Measurements from ENCODE around the gene GABRB3.
"Not testable (repeated sequence)": the region's sequence is repeated elsewhere in the genome, so short reads cannot be mapped to it uniquely, and the experiment has no call there.

GABRB3 gene

DNA sequence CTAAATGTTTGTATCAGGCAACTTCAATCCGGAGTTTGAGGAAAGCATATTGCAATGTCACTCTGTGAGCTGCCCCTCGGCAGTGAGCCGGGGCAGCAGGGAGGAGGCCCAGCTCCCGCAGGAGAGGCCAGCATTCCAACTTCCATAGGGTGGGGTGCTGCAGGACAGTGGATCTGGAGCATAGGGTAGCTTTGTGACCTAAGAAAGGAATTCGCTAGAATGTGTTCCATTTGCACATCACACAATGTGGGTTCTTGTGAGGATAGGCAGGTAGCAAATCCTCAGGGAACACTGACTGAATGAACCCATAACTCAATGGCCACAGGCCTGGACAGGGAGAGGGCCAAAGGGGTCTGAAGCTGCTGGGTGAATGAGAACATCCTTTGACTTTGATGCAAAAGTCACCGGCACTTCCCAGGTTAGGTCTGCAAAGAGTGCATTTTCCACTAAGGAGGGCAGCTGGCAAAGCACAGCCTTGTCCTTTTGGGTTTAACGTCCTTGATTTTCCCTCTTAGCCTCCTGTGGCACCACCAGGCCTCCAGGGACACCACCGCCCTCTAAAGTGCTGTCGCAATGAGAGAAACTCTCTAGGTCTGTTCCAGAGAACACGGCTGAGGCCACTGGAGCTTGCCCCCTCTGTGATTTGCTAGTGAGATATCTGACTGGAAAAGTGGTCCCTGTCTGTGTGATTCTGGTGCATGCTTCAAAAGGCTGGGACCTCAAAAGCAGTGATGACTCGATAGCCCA is 36.2 kb downstream of the GABRB3 start:
- DNase-seq (ENCODE audit: low read depth): no peak

DNA sequence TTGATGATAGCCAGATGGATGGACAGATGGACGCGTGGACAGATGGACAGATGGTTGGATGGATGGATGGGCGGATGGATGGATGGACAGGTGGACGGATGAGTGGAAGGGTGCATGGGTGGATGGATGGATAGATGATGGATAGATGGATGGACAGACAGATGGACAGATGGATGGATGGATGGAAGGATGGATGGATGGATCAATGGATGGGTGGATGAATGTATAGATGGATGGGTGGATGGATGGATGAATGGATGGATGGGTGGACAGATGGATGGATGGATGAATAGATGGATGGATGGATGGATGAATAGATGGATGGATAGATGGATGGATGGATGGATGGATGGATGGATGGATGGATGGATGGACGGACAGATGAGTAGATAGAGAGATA is 40.9 kb downstream of the GABRB3 start:
- DNase-seq (ENCODE audit: low read depth): no peak

DNA sequence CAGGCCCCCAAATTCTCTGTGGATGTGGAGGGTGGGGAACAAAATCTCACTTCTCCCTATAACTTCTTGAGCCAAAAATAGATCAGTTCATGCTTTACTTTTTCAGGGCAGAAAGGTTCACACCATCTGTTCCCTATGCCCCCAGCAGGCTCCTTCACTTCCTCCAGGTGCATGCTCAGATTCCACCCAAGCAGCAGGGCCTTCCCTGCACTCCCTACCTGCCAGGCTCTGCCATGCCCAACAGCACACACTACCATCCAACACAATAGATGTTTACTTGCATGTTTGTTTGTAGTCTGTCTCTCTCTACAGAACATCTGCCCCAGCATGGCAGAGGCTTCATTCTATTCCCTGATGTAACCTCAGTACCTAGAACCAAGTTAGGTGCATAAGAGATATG is 43.3 kb downstream of the GABRB3 start:
- no peak for DNase-seq (ENCODE audit: low read depth)

DNA sequence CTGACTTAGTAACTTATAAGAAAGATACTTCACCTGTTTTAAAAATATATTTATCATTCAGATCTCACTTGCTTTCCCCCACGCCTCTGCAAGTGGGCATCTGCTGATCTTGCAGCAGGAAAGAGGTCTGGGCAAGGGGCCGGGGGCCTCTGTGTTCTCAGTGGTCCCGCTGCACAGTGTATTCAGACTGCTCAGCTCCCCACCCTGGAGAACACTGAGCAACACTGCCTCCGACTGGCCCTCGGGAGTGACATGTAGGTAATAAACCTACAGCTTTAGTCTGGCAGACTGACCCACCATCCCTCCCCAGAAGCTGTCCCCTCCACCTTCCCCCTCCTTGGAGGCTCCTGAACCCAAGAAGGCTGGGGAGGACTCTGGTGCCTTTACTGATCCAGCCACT is 43.8 kb downstream of the GABRB3 start:
- no peak for DNase-seq (ENCODE audit: low read depth)

DNA sequence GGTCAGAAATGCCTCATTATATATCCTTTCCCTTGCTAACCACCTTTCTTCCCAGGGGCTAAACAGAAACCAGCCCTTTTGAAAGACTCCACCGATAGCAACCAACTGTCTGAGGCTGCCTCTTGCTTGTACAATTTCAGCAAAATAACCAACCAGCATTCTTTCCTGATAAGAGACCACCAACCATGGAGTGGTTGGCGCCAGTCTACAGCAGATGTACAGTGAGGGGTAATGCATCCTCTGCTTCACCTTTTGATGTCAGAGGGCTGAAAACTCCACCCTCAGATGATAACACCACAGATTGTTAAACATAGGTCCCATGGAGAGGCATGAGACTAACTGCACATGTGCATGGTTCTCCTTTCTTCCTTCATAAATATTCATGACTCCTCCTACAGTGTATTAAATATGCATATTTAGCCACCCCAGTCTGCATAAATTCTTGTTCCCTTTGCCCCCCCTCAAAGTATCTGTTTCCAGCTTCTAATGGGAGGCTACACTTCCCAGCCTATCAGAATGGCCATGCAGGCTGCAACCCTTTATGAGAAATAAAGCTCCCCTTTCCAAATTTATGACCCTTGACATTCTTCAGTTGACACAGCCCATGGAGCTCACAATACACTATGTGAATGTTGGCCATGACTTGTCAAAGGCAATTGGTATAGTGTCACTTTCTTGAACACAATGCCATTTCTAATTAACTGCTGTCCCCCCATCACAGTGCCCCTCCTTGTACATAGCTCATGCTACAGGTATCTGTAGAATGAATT is 48.3 kb downstream of the GABRB3 start:
- DNase-seq (ENCODE audit: low read depth): no peak

DNA sequence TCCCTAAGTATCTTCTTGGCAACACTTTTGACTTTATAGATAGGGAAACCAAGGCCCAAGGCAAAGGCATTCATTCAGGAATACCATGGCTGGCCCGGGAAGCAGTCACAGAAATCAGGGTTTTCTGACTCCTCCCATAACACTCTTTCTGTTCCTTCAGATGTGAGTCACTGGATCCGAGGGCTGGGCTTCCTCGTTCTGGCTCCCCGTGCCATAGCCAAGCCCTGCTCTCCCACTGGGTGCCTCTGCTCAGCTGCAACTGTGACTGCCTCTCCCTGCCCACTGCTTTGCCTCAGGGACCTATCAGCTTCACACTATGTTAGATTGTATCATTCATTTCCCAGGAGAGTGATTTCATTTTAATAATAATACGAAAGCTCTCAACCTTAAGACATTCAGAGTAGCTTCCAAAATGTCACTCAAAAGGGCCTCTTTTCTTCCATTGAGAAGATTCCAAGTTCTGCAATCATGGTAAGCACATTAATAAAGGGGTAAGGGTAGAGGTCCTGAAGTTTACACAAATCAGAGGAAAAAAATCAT is 50.2 kb downstream of the GABRB3 start:
- no peak for DNase-seq (ENCODE audit: low read depth)

DNA sequence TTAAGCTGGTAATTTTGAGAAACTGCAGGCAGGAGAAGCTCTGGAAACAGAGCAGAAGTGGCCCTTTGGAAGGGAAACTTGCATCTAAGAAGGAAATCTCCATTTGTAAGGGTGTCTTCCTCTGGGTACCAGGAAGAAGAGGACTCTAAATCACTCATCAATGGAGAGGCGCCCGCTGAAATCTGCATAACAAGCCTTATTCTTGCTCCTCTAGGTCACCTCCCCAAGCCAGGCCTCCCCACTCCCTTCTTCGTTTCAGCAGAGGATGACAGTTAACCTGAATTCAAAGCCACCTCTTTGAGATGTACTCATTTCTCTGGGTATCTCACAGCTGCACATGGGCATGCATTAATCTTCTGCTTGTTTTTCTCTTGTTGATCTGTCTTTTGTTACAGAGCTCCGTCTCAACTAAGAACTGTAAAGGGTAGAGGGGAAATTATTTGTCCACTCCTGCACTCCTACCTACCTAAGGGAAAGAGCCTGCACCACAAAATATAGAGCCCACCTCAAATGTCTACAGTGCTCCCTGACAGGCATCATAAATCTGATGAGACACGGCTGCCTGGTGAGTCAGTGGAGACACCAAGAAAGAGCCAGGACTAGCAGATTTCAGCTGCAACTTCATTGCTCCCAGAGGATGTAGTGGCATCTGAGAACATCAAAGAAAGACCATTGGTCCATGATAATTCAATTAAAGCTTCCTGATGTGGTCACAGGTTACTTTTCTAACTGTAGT is 51.5 kb downstream of the GABRB3 start:
- DNase-seq (ENCODE audit: low read depth): no peak

DNA sequence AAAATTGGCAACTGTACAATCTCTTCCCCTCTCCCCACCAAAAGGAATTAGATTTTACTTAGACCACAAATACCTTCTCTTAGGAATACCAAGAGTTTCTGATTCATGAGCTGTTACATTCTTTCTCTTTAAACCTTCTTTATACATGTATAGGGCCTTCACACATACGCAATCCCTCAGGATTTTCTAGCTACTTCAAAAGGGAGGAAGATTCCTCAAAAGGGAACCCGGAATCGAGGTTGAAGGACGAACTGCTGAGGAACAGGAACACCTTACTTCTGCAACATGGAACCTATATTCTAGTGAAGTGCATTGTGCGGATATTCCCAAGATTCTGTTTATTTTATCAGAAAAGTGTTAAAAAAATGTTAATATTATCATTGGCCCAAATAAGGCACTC is 52.3 kb downstream of the GABRB3 start:
- DNase-seq (ENCODE audit: low read depth): no peak

DNA sequence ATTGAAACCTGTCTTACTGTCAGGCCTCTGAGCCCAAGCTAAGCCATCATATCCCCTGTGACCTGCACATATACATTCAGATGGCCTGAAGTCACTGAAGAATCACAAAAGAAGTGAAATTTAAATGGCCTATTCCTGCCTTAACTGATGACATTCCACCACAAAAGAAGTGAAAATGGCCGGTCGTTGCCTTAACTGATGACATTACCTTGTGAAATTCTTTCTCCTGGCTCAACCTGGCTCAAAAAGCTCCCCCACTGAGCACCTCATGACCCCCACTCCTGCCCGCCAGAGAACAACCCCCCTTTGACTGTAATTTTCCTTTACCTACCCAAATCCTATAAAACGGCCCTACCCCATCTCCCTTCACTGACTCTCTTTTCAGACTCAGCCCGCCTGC is 53.0 kb downstream of the GABRB3 start:
- DNase-seq (ENCODE audit: low read depth): not testable (repeated sequence)

DNA sequence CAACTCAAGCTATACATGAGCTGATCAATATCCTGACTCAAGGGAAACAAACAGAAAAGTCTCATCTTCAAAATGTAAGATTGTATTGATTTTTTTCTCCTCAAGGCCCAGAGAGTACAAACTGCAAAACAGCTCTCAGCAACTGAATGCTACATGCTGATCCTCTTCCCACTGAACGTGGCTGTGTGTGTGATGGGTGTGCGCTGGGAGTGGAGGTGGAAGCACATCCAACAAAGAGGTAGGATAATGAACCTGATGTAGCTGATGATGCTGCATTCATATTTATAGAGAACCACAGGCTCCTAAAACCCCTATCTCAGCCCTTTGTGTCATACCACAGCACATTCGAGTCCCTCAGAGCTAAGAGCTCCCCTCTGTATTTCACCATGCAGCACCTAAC is 56.8 kb downstream of the GABRB3 start:
- no peak for DNase-seq (ENCODE audit: low read depth)

DNA sequence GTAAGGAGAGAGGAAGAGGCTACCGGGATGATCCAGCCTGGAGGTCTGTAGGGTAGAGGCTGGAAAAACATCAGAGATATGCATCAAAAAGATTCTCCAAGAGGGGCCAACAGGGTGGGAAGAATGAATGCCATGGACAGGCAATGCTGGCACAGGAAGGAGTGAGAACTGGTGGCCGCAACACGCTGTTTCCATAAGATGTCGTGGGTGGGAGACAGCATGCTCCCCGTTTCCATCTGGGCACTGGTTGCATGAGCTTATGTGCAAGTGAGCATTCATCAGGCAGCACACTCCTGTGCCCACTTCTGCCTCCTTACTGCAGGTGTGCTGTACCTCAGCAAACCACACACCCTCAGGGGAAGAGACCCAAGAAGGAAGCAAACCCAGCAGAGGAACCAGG is 59.4 kb downstream of the GABRB3 start:
- DNase-seq (ENCODE audit: low read depth): no peak

DNA sequence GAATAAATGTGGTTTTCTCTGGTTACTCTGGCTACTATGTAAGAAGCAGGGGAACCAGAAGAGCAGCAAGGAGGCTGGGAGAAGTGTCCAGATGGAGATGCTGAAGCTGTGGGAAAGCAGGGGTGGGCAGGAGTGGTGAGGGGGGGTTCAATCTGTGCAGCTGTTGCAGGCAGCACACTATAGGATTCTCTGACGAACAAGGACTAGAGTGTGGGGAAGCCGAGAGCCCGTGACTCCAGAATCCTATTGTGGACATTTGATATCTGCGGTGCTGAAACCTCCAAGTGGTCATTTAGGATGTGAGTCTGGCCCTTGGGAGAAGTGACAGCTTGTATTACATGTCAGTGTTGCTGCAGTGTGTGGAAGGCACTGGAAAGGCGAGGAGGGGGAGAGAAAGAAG is 60.5 kb downstream of the GABRB3 start:
- DNase-seq (ENCODE audit: low read depth): no peak

DNA sequence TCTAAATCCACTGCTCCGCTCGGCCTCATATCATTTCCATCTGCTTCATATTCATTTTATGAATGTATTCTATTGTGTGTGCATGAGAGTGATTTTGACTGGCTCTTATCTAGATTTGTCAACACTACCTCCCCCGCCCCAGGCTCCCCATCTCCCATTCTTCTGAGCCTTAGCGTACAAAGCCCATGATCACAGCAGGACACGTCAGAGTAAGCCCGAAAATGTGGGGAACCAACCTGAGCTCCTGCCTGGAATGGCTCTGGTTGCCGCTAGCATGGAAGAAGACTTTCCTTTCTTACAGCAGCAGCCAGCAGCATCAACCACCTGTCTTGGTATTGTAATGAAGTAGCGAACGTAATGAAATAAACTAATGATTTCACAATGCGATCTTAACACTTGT is 61.4 kb downstream of the GABRB3 start:
- no peak for DNase-seq (ENCODE audit: low read depth)

DNA sequence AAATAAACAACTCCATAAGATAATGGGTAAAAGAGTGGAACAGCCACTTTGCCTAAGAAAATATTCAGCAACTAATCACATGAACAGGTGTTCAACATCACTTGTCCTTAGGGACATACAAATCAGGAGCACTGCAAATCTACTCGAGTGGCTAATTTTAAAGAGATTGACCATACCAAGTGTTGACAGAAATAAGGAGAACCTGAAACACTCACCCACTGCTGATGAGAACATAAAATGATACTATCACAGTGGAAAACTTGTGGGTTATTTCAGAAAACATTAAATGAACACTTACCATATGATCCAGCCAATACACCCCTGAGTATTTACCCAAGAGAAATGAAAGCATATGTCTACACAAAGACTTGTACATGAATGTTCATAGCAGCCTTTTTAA is 70.5 kb downstream of the GABRB3 start:
- no peak for DNase-seq (ENCODE audit: low read depth)

DNA sequence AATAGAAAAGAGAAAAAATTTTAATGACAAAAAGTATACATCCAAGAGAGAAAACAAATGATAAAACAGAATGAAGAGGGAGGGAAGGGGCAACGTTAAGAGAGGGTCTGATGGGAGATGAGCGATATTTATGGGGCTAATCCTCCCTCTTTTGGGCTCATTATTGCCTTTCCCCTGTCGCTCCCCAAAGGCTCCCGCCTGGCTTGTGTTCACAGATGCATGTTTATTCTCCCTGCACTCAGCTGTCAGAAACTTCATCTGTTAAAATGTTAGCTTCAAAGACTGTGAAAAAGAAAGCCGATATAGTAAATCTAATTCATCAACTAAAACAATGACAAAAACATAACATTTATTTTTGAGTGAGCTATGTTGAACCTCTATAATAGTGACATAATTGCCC is 74.3 kb downstream of the GABRB3 start:
- no peak for DNase-seq (ENCODE audit: low read depth)

DNA sequence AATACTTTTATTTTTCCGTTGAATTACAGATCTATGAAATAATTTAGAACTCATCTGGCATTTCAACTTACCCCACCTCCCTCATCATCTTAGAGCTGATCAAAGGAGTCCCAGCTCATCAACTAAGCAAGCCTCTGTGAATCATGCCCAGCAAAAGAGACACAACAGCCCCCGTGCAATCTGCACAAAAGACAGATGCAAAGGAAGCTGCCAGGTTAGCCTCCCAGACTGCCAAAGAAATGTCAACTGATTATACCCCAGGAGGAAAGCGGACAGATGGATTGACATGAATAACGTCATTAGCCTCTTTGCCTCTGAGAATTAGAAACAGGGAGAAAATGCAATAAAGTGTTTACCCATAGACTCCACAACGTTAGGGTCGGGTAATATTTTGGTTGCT is 75.0 kb downstream of the GABRB3 start:
- no peak for DNase-seq (ENCODE audit: low read depth)

DNA sequence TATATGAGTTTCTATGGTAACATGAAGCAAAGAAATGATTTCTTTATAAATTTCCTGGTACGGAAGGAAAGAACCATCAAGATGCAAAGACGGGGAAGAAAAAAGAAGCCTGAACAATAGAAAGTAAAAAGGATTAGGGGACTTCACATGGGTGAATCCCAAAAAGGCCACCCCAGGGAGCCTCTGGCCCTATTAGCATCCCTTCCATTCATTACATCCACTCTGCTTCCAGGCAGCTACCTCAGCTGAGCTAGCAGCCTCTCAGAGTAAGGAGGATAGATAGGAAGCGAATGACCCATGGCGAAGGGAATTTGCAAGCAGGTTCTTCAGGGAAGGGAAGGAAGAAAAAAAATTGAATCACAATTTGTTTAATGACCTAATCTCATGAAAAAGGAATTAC is 81.6 kb downstream of the GABRB3 start:
- DNase-seq (ENCODE audit: low read depth): no peak

DNA sequence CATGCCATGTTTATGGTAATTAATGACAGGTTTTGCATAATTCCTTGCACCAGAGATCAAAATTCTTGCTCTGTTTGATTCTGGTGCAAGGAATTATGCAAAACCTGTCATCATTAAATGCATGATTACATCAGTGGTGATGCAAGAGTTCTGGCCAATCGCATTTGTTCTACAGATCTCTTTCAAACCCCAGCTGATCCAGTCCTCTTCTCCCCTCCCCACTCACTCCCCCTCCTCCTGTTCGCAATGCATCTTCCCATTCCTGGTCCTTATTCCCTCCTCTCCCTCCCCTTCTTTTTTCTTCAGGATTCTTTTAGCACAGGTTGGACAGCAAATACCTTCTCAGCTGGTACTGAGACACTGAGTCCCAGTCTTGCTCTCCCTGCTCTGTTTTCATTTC is 82.1 kb downstream of the GABRB3 start:
- no peak for DNase-seq (ENCODE audit: low read depth)

DNA sequence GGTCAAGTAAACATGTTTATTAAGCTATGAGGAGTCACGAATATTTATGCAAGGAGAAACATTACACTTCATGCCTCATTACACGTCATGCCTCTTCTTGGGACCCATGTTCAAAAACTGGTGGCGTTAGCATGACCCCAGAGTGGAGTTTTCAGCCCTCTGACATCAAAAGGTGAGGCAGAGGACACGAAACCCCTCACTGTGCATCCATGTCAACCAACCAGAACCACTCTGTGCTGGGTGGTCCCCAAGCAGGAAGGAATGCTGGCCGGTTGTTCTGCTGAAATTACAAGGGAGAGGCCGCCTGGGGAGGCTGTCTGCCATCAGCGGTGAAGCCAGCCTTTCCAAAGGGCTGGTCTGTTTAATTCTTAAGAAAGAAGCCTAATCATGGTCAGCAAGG is 83.4 kb downstream of the GABRB3 start:
- DNase-seq (ENCODE audit: low read depth): no peak

DNA sequence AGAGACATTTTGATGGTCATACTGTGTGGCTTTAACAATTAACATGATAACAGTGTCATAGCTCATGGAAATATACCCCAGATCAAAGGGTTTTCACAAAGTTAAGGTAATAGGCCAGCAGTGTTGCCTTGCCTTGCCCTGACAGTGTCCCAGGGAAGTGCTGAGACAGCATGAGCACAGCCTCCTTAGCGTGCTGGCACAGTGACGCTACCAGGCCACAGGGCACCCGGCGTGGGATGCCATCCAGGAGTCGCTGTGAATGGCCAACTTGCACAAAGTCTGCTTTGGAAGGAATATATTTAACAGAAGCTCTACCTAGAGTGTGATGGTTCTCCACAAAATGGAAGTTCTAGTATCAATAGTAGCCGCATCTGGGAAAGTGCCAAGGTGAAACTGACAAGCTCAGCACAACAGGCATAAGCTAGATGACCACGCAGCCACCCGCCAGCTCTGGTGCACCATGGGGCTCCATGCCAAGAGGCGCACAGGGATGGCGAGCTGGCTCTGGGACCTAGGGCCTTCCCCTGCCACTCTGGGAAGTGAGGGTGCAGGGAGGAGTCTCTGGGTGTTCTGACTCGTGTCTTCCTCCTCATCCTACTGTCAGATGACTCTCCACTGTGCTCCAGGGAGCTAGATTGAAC is 86.2 kb downstream of the GABRB3 start:
- no peak for DNase-seq (ENCODE audit: low read depth)

DNA sequence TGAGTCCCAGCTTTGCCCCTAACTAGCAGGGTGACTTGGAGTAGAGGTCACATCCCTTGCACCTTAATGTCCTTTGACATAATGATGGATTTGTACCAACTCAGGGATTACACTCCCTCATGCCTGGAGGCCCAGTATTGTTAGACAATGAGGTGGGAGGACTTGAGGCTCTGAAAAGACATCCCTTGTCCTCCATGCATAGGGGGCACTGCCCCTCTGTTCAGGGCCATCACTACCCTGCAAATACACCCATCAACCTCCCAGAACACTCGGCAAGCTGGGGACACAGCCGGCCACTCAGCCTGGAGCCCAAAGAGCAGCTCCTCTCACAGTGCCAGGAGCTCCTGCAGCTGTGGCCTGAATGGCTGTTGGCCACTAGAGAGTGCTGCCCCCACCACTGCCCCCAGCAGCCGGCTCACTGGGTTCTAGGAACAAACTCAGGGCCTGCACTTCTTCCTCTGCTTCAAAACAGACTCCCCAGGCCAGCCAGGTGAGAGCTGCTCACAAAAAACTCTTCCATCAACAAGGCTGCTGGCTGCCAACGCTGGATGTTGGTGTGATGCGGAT is 90.2 kb downstream of the GABRB3 start:
- no peak for DNase-seq (ENCODE audit: low read depth)

DNA sequence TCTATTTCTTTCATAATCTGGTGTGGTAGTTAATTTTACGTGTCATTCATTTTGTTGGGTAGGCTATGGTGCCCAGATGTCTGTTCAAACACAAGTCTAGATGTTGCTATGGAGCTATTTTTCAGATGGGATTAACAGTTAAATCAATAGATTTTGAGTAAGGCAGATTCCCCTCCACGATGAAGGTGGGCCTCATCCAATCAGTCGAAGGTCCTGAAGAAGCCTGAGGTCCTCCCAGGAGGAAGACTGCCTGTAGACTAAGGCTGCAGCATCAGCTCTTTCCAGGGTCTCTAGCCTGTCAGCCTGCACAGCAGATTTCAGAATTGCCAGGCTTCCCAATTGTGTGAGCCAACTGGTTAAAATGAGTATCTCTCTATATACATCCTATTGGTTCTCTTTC is 92.9 kb downstream of the GABRB3 start:
- DNase-seq (ENCODE audit: low read depth): no peak
